Measurements from ENCODE around the gene HPCAL1.
A peak's percentile ranks its signal among the peaks of the same experiment; 100 is the strongest.

The HPCAL1 gene

GRCh38 chr2:10375570-10376281 is 73.0 kb downstream of the HPCAL1 start:
- no peak overlapping the region for H2AFZ ChIP-seq (ENCODE audit: insufficient read depth, low read length, poor library complexity)
- H3K27me3 ChIP-seq (ENCODE audit: insufficient read depth, low read length) = no peaks in the 10 kb centered on the region
- H3K14ac ChIP-seq (ENCODE audit: low read length) = no peak overlapping the region
- H3K9ac ChIP-seq (ENCODE audit: low read length) = no peak overlapping the region
- no peak overlapping the region for H3K4me2 ChIP-seq (ENCODE audit: low read length)
- no peak overlapping the region for H3K18ac ChIP-seq (ENCODE audit: low read length)
- H4K91ac ChIP-seq (ENCODE audit: low read depth, low read length) = no peak overlapping the region
- H3K4me3 ChIP-seq (ENCODE audit: low read depth, low read length) = no peak overlapping the region
- H2BK120ac ChIP-seq (ENCODE audit: insufficient read depth, low read length, poor library complexity) = no peak overlapping the region
- no peaks in the 10 kb centered on the region for H3K36me3 ChIP-seq (ENCODE audit: control insufficient read depth in 1 of 2, insufficient read depth in 2 of 2, low read length in 2 of 2)
- no peak overlapping the region for H2AK5ac ChIP-seq (ENCODE audit: low read length)
- WGBS (ENCODE audit: extremely low coverage, insufficient coverage, insufficient read length) = no CpG with 5 or more reads among the region's 9 CpGs
- H3K4me1 ChIP-seq (ENCODE audit: control insufficient read depth in 1 of 2, insufficient read depth in 2 of 2, low read length in 2 of 2) = peaks cover 4% of the 10 kb centered on the region in 2 experiments
- DNase-seq = no peak
- no peak overlapping the region for H4K8ac ChIP-seq (ENCODE audit: low read depth, low read length)
- no peaks in the 10 kb centered on the region for H3K79me1 ChIP-seq (ENCODE audit: low read length)
- H3K4ac ChIP-seq (ENCODE audit: low read depth, low read length) = no peak overlapping the region
- H2BK5ac ChIP-seq (ENCODE audit: low read depth, low read length, poor library complexity) = no peak overlapping the region
- H3K79me2 ChIP-seq (ENCODE audit: control insufficient read depth, insufficient read depth, low read length, poor library complexity) = no peaks in the 10 kb centered on the region
- no peak overlapping the region for H3K23ac ChIP-seq (ENCODE audit: low read length)
- no peak overlapping the region for H4K12ac ChIP-seq (ENCODE audit: low read depth, low read length)
- no peaks in the 10 kb centered on the region for H3K9me3 ChIP-seq (ENCODE audit: insufficient read depth, low read depth, low read length)
- no peak overlapping the region for H2BK12ac ChIP-seq (ENCODE audit: low read length)
- H3K27ac ChIP-seq (ENCODE audit: low read depth, low read length) = no peak overlapping the region

DNA sequence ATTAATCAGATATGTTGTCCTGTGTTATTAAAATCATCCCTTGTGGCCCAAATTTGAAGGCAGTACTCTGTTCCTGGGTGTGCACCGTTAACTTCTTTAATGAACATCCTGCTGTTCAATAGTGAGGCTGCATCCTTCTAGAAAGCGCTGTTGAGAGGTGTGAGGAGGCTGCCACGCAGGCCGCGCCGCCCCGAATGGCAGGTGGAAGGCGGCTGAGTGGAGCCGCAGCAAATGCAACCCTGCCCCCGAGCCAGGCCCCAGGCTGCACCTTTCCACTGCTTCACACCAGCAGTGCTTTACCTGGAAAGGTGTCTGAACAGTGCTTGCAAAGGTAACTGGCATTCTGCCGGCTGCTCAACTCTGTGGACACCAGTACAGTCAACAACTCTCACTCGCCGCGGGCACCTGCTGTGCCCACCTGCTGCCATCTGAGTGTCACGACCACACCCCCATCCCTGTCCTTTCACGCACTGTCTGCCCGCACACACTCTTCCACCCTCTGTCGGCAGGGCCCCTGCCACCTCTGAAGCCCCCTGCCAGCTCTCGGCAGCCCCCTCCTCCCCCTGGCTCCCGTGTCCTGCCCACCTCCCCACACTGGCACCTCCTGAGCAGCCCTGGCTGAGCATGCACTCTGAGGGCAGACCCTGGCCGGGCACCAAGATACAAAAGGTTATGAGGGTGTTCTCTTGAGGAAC is 74.5 kb downstream of the HPCAL1 start:
- Histone ChIP-seq H3K18ac (ENCODE audit: low read length) (no peak overlapping the region), H2BK12ac (ENCODE audit: low read length) (no peak overlapping the region), H3K4ac (ENCODE audit: low read depth, low read length) (no peak overlapping the region), H3K23ac (ENCODE audit: low read length) (no peak overlapping the region), H3K14ac (ENCODE audit: low read length) (no peak overlapping the region), H3K4me2 (ENCODE audit: low read length) (no peak overlapping the region), H2AK5ac (ENCODE audit: low read length) (no peak overlapping the region), H4K91ac (ENCODE audit: low read depth, low read length) (no peak overlapping the region), H3K9ac (ENCODE audit: low read length) (no peak overlapping the region), H2BK5ac (ENCODE audit: low read depth, low read length, poor library complexity) (no peak overlapping the region), H3K27me3 (ENCODE audit: insufficient read depth, low read length) (no peaks in the 10 kb centered on the region), H4K12ac (ENCODE audit: low read depth, low read length) (no peak overlapping the region), H3K36me3 (ENCODE audit: control insufficient read depth in 1 of 2, insufficient read depth in 2 of 2, low read length in 2 of 2) (no peaks in the 10 kb centered on the region), H3K27ac (ENCODE audit: low read depth, low read length) (no peak overlapping the region), H2BK120ac (ENCODE audit: insufficient read depth, low read length, poor library complexity) (no peak overlapping the region), H3K4me3 (ENCODE audit: low read depth, low read length) (no peak overlapping the region), H2AFZ (ENCODE audit: insufficient read depth, low read length, poor library complexity) (no peak overlapping the region), H3K4me1 (ENCODE audit: control insufficient read depth in 1 of 2, insufficient read depth in 2 of 2, low read length in 2 of 2) (peaks cover 4% of the 10 kb centered on the region in 2 experiments), H3K9me3 (ENCODE audit: insufficient read depth, low read depth, low read length) (peaks cover 2% of the 10 kb centered on the region), H4K8ac (ENCODE audit: low read depth, low read length) (no peak overlapping the region), H3K79me2 (ENCODE audit: control insufficient read depth, insufficient read depth, low read length, poor library complexity) (no peaks in the 10 kb centered on the region), H3K79me1 (ENCODE audit: low read length) (no peaks in the 10 kb centered on the region)
- peak; percentile 49 to 53 for DNase-seq
- no CpG with 5 or more reads among the region's 21 CpGs for WGBS (ENCODE audit: extremely low coverage, insufficient coverage, insufficient read length)

- no peak overlapping the region for H3K9ac ChIP-seq (ENCODE audit: low read length)
- H4K12ac ChIP-seq (ENCODE audit: low read depth, low read length) = no peak overlapping the region
- H4K91ac ChIP-seq (ENCODE audit: low read depth, low read length) = no peak overlapping the region
- H3K18ac ChIP-seq (ENCODE audit: low read length) = no peak overlapping the region
- DNase-seq = no peak
- no peak overlapping the region for H4K8ac ChIP-seq (ENCODE audit: low read depth, low read length)
- no peak overlapping the region for H2BK12ac ChIP-seq (ENCODE audit: low read length)
- no peak overlapping the region for H2BK5ac ChIP-seq (ENCODE audit: low read depth, low read length, poor library complexity)
- no peak overlapping the region for H3K4me3 ChIP-seq (ENCODE audit: low read depth, low read length)
- H2AK5ac ChIP-seq (ENCODE audit: low read length) = no peak overlapping the region
- no peak overlapping the region for H3K14ac ChIP-seq (ENCODE audit: low read length)
- H2BK120ac ChIP-seq (ENCODE audit: insufficient read depth, low read length, poor library complexity) = no peak overlapping the region
- H3K4ac ChIP-seq (ENCODE audit: low read depth, low read length) = no peak overlapping the region
- H2AFZ ChIP-seq (ENCODE audit: insufficient read depth, low read length, poor library complexity) = no peak overlapping the region
- H3K27ac ChIP-seq (ENCODE audit: low read depth, low read length) = no peak overlapping the region
- no peaks in the 10 kb centered on the region for H3K79me1 ChIP-seq (ENCODE audit: low read length)
- H3K27me3 ChIP-seq (ENCODE audit: insufficient read depth, low read length) = no peaks in the 10 kb centered on the region
- H3K79me2 ChIP-seq (ENCODE audit: control insufficient read depth, insufficient read depth, low read length, poor library complexity) = no peaks in the 10 kb centered on the region
- no peaks in the 10 kb centered on the region for H3K36me3 ChIP-seq (ENCODE audit: control insufficient read depth in 1 of 2, insufficient read depth in 2 of 2, low read length in 2 of 2)
- H3K4me2 ChIP-seq (ENCODE audit: low read length) = no peak overlapping the region
- H3K9me3 ChIP-seq (ENCODE audit: insufficient read depth, low read depth, low read length) = peaks cover 2% of the 10 kb centered on the region
- no peak overlapping the region for H3K23ac ChIP-seq (ENCODE audit: low read length)
- no CpG with 5 or more reads among the region's 12 CpGs for whole genome bisulfite sequencing (ENCODE audit: extremely low coverage, insufficient coverage, insufficient read length)
- H3K4me1 ChIP-seq (ENCODE audit: control insufficient read depth in 1 of 2, insufficient read depth in 2 of 2, low read length in 2 of 2) = peaks cover 4 to 6% of the 10 kb centered on the region in 2 experiments
These were observed 75.0 kb downstream of the HPCAL1 start for GRCh38 chr2:10377747-10378085.

DNA sequence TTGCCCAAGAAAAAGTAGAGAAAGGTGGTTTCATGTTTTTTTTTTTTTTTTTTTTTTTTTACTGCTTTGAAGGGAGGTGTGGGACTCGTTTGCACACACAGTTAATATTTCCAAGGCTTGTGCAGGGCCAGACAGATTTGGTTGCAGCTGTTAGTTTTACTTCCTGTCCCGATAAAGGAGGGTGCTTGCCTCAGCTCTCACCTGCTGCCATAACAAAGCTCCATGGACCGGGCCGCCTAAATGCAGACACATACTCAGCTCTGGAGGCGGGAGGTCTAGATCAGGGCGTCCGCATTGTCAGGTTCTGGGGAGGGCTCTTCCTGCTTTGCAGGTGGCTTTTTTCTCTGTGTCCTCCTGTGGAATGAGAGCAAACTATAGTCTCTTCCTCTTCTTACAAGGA is 75.5 kb downstream of the HPCAL1 start:
- Histone ChIP-seq H2BK120ac (ENCODE audit: insufficient read depth, low read length, poor library complexity) (no peak overlapping the region), H3K23ac (ENCODE audit: low read length) (no peak overlapping the region), H3K18ac (ENCODE audit: low read length) (no peak overlapping the region), H3K4me1 (ENCODE audit: control insufficient read depth in 1 of 2, insufficient read depth in 2 of 2, low read length in 2 of 2) (peaks cover 4 to 7% of the 10 kb centered on the region in 2 experiments), H3K79me1 (ENCODE audit: low read length) (no peaks in the 10 kb centered on the region), H3K4ac (ENCODE audit: low read depth, low read length) (no peak overlapping the region), H3K9me3 (ENCODE audit: insufficient read depth, low read depth, low read length) (peaks cover 2% of the 10 kb centered on the region), H3K27ac (ENCODE audit: low read depth, low read length) (no peak overlapping the region), H4K8ac (ENCODE audit: low read depth, low read length) (no peak overlapping the region), H3K14ac (ENCODE audit: low read length) (no peak overlapping the region), H2AK5ac (ENCODE audit: low read length) (no peak overlapping the region), H2AFZ (ENCODE audit: insufficient read depth, low read length, poor library complexity) (no peak overlapping the region), H3K79me2 (ENCODE audit: control insufficient read depth, insufficient read depth, low read length, poor library complexity) (no peaks in the 10 kb centered on the region), H2BK12ac (ENCODE audit: low read length) (no peak overlapping the region), H3K4me2 (ENCODE audit: low read length) (no peak overlapping the region), H3K9ac (ENCODE audit: low read length) (no peak overlapping the region), H4K91ac (ENCODE audit: low read depth, low read length) (no peak overlapping the region), H3K27me3 (ENCODE audit: insufficient read depth, low read length) (no peaks in the 10 kb centered on the region), H2BK5ac (ENCODE audit: low read depth, low read length, poor library complexity) (no peak overlapping the region), H4K12ac (ENCODE audit: low read depth, low read length) (no peak overlapping the region), H3K36me3 (ENCODE audit: control insufficient read depth in 1 of 2, insufficient read depth in 2 of 2, low read length in 2 of 2) (no peaks in the 10 kb centered on the region), H3K4me3 (ENCODE audit: low read depth, low read length) (no peak overlapping the region)
- DNase-seq = no peak
- WGBS (ENCODE audit: extremely low coverage, insufficient coverage, insufficient read length) = no CpG with 5 or more reads among the region's 7 CpGs
